SK-N-SH (cell line): ENCODE measurements around the gene KRT85. TPM values are rescaled to one million over a fixed set of nuclear protein-coding genes. Genes with fewer than 3 reads are reported as not detected.
A peak's percentile ranks its signal among the peaks of the same experiment; 100 is the strongest.

ENCODE experiments used
- CTCF ChIA-PET: fragments of 300-600, 350-600 bp; formaldehyde crosslinking; extraction: SDS; loops from one replicate; lab custom pipeline; 2021; lab: Yijun Ruan, JAX
- POLR2A ChIA-PET: fragments of 350-600 bp; sonication (Branson Sonifier 250); formaldehyde crosslinking; extraction: SDS; loops from one replicate; lab custom pipeline; 2020; ENCODE audit warnings: antibody characterized with exemption, inconsistent platforms; lab: Yijun Ruan, JAX
- DNase-seq: peaks from one replicate; pipeline ENCODE4 v3.0.0; 2012
- H2AFZ ChIP-seq: fragments of 200-600 bp; sonication (generic); 2 replicates; pipeline ENCODE4 v1.8.1; 2016; ENCODE audit warnings: antibody characterized with exemption, mild to moderate bottlenecking, low read depth
- H3F3A ChIP-seq: fragments of 200-600 bp; sonication (generic); replicated peaks from 2 replicates; pipeline ENCODE3; 2016; ENCODE audit warnings: antibody characterized with exemption, mild to moderate bottlenecking; ENCODE audit not compliant: insufficient read depth
- H3K27ac ChIP-seq, 2 experiments: fragments of 200-500 bp in 1 of 2; fragments of 200-600 bp in 1 of 2; sonication (Bioruptor generic) in 1 of 2; sonication (generic), shearing (Covaris generic) in 1 of 2; 2 replicates each; pipeline versions ENCODE4 v1.5.1 to v1.6.1; 2014 to 2016; ENCODE audit warnings: low read depth in 2 of 2, inconsistent platforms in 1 of 2, low read length in 1 of 2, mild to moderate bottlenecking in 1 of 2, mixed read lengths in 1 of 2
- H3K27me3 ChIP-seq: fragments of 200-600 bp; sonication (generic), shearing (Covaris generic); 2 replicates; pipeline ENCODE4 v1.6.1; 2016; ENCODE audit warnings: mixed run types; ENCODE audit not compliant: insufficient read depth
- H3K36me3 ChIP-seq, 2 experiments: fragments of 200-500 bp in 1 of 2; fragments of 200-600 bp in 1 of 2; sonication (Bioruptor generic) in 1 of 2; sonication (generic) in 1 of 2; replicated peaks in 1 of 2; 2 replicates each; pipeline versions ENCODE3 to v1.5.1; 2014 to 2016; ENCODE audit warnings: low read length in 1 of 2, mild to moderate bottlenecking in 1 of 2; ENCODE audit not compliant: insufficient read depth in 2 of 2, control insufficient read depth in 1 of 2
- H3K4me1 ChIP-seq, 2 experiments: fragments of 200-500 bp in 1 of 2; fragments of 200-600 bp in 1 of 2; sonication (Bioruptor generic) in 1 of 2; sonication (generic), shearing (Covaris generic) in 1 of 2; 2 replicates each; pipeline versions ENCODE4 v1.5.1 to v1.6.1; 2014 to 2016; ENCODE audit warnings: low read depth in 1 of 2, low read length in 1 of 2, mixed run types in 1 of 2; ENCODE audit not compliant: insufficient read depth in 2 of 2, control insufficient read depth in 1 of 2
- H3K4me2 ChIP-seq: fragments of 200-600 bp; sonication (generic), shearing (Covaris generic); 2 replicates; pipeline ENCODE4 v1.6.1; 2017; ENCODE audit warnings: mixed run types
- H3K4me3 ChIP-seq, 2 experiments: fragments of 200-500 bp in 1 of 2; fragments of 200-600 bp in 1 of 2; sonication (Bioruptor generic) in 1 of 2; sonication (generic), shearing (Covaris generic) in 1 of 2; 2 replicates each; pipeline versions ENCODE4 v1.5.1 to v1.8.1; 2014 to 2016; ENCODE audit warnings: low read depth in 2 of 2, inconsistent platforms in 1 of 2, low read length in 1 of 2, mild to moderate bottlenecking in 1 of 2, mixed read lengths in 1 of 2, moderate library complexity in 1 of 2
- H3K79me2 ChIP-seq: fragments of 200-600 bp; sonication (generic); 2 replicates; pipeline ENCODE4 v1.8.1; 2017; ENCODE audit warnings: mild to moderate bottlenecking; ENCODE audit not compliant: insufficient read depth
- H3K9ac ChIP-seq: fragments of 200-600 bp; sonication (generic); 2 replicates; pipeline ENCODE4 v1.6.1; 2017; ENCODE audit warnings: mixed run types
- H3K9me2 ChIP-seq: fragments of 200-600 bp; sonication (generic); 2 replicates; pipeline ENCODE4 v1.6.1; 2017; ENCODE audit warnings: mixed run types
- H3K9me3 ChIP-seq: fragments of 200-600 bp; sonication (generic); 2 replicates; pipeline ENCODE4 v1.6.1; 2017; ENCODE audit warnings: mixed run types, mild to moderate bottlenecking, moderate library complexity
- H4K20me1 ChIP-seq: fragments of 200-600 bp; sonication (generic); 2 replicates; pipeline ENCODE4 v1.6.1; 2017; ENCODE audit warnings: mild to moderate bottlenecking, mixed run types; ENCODE audit not compliant: insufficient read depth
- ELF1 ChIP-seq: IDR thresholded peaks from 2 replicates; pipeline ENCODE4 v1.4.0; 2012
- FOXJ3 ChIP-seq: sonication (generic); formaldehyde crosslinking; IDR thresholded peaks from 2 replicates; pipeline ENCODE4 v1.5.1; 2020; ENCODE audit warnings: mild to moderate bottlenecking, missing genetic modification reagents
- JUND ChIP-seq: IDR thresholded peaks from 2 replicates; pipeline ENCODE4 v1.4.0; 2012
- SIN3A ChIP-seq: IDR thresholded peaks from 2 replicates; pipeline ENCODE4 v1.6.1; 2012; ENCODE audit warnings: low read depth, mild to moderate bottlenecking, low read length, moderate library complexity, borderline replicate concordance
- TCF12 ChIP-seq: IDR thresholded peaks from 2 replicates; pipeline ENCODE4 v1.4.0; 2012
- TEAD4 ChIP-seq: IDR thresholded peaks from 2 replicates; pipeline ENCODE4 v1.4.0; 2012; ENCODE audit warnings: mild to moderate bottlenecking, borderline replicate concordance; ENCODE audit not compliant: insufficient read depth
- WGBS: methylation state at CpG from one replicate; pipeline ENCODE4 v1.1.6; 2017; ENCODE audit warnings: low lambda C conversion rate; 5-methylcytosine and 5-hydroxymethylcytosine counted together
- polyA plus RNA-seq, 3 experiments: library from polyadenylated mRNA; depleted of rRNA; stranded (reverse); fragments of >200 nt; gene quantifications; 2 replicates each; pipeline ENCODE4 v1.2.3, GENCODE V29; 2012

The KRT85 gene
- polyA plus RNA-seq, 1 of the 3 experiments (the other 2 are of a cell fraction) = not detected

DNA sequence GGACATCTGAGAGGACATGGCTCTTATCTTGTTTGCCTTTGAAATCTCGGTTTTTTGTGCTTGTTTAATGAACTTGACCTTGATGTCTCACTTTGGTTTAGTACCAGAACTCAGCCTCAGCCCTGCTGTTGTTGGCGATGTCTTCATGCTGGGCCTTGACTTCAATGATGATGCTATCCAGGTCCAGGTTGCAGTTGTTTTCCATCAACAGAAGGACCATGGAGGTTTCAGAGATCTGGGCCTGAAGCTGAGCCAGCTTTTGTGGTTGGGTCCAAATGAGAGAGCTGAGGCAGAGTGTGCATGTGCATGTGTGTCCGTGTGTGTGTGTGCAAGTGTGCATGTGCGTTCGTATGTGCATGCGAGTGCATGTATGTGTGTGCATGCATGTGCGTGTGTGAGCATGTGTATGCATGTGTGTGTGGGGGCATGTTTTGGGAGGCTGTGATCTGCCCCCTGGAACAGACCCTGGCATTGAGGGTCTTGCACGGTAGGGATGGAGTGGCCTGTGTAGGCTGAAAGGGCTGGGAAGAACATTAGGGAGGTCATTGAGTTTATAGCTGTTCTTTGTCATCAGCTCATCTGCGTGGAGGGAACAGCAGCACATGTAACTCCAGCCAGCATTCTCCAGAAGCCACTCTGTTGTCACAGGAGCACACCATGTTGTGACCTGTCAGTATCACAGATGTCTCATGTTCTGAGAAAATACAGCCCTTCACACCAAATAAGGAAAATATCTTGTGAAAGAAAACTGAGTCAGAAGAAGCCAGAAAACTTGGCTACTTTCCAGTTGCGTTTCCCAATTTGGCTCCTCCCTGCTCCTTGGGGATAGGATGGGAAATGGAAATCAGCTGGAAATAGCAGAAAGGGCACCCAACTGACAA lies 48.8 kb upstream of the KRT85 start:
- no peak overlapping the region for H3K4me2 ChIP-seq

GRCh38 chr12:52414936-52415335 lies 47.7 kb upstream of the KRT85 start:
- Histone ChIP-seq H3K9ac (no peak overlapping the region), H3K4me3 (no peak overlapping the region), H3K27me3 (peaks cover 8% of the 10 kb centered on the region; the same call in 1 of the 2 replicates), H3K27ac (no peak overlapping the region), H2AFZ (no peak overlapping the region), H3K79me2 (no peaks in the 10 kb centered on the region), H3K4me1 (peaks cover 0 to 5% of the 10 kb centered on the region in 2 experiments; a peak in 1 of 4 replicates), H3K36me3 (no peaks in the 10 kb centered on the region), H3F3A (no peaks in the 10 kb centered on the region), H3K4me2 (no peak overlapping the region), H3K9me3 (no peaks in the 10 kb centered on the region), H4K20me1 (no peaks in the 10 kb centered on the region), H3K9me2 (no peaks in the 10 kb centered on the region)
- DNase-seq = no peak
- TF ChIP-seq SIN3A (no peak), TEAD4 (no peak), FOXJ3 (no peak)
- POLR2A ChIA-PET = no interaction called here
- CTCF ChIA-PET = interaction anchor here (0.6 to 1.8 kb wide), 3 partner anchors 43 to 296 kb away, joined by 3 to 9 read pairs (median 3); no protein-coding TSS in a partner anchor
- 55% methylated on average over 2 of the region's 5 CpGs for WGBS

More for the DNA sequence above, 48.8 kb upstream of the KRT85 start:
- Histone ChIP-seq H3F3A (no peaks in the 10 kb centered on the region), H3K9me3 (no peaks in the 10 kb centered on the region)
- TF ChIP-seq JUND = no peak
- 0 out of 2 replicates have a peak, but pooled peaks have one; percentile 8 for TF ChIP-seq TCF12
- TF ChIP-seq, all 33 proteins: peak for 1
- Histone ChIP-seq H3K4me3 (no peak overlapping the region), H3K27ac (no peak overlapping the region), H3K79me2 (no peaks in the 10 kb centered on the region), H4K20me1 (no peaks in the 10 kb centered on the region), H3K9ac (no peak overlapping the region), H3K36me3 (no peaks in the 10 kb centered on the region), H3K4me1 (peaks cover 0 to 5% of the 10 kb centered on the region in 2 experiments; a peak in 1 of 4 replicates), H3K9me2 (no peaks in the 10 kb centered on the region), H2AFZ (no peak overlapping the region), H3K27me3 (peaks cover 8% of the 10 kb centered on the region; the same call in 1 of the 2 replicates)
- CTCF ChIA-PET = interaction anchor here (1.2 kb wide), 1 partner anchor 9 kb away, joined by 3 read pairs; no protein-coding TSS in a partner anchor
- POLR2A ChIA-PET = no interaction called here
- WGBS = 51% methylated on average over 10 of the region's 10 CpGs
- no peak for DNase-seq

DNA sequence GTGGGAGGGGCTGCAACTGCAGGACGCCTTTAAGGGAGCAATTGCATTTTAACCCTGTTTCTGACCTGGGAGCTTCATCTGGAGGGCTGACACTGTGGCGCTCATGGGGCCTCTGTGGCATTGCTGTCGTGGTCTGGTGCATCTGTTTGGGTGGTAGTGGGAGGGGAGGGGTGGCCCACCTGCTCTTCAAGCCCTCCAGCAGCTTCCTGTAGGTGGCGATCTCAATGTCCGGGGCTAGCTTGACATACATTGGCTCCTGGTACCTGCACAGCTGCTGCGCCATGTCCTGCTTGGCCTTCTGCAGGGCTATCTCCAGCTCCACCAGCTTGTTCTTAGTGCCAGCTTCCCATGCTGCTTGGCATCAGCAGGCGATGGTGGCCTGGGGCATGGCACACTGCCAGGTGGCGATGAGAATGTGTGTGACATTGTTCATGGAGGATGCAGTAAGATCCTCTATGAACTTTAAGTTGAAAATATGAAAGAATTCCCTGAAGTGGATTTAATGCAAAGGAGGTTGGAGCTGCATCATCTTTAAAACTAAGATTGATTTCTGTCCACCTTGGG lies 46.6 kb upstream of the KRT85 start:
- Histone ChIP-seq H3K9ac (no peak overlapping the region), H4K20me1 (no peaks in the 10 kb centered on the region), H3K9me2 (no peaks in the 10 kb centered on the region), H3K36me3 (no peaks in the 10 kb centered on the region), H3K79me2 (no peaks in the 10 kb centered on the region), H3K4me2 (no peak overlapping the region), H2AFZ (no peak overlapping the region), H3K4me1 (peaks cover 0 to 5% of the 10 kb centered on the region in 2 experiments; a peak in 1 of 4 replicates), H3F3A (no peaks in the 10 kb centered on the region), H3K9me3 (no peaks in the 10 kb centered on the region), H3K27me3 (peaks cover 8% of the 10 kb centered on the region; the same call in 1 of the 2 replicates), H3K4me3 (no peak overlapping the region), H3K27ac (no peak overlapping the region)
- POLR2A ChIA-PET = interaction anchor here (0.7 kb wide), 1 partner anchor 12 kb away, joined by 3 read pairs; no protein-coding TSS in a partner anchor
- CTCF ChIA-PET = interaction anchor here (0.8 to 1.8 kb wide), 6 partner anchors 9 to 471 kb away, joined by 3 to 9 read pairs (median 4); no protein-coding TSS in a partner anchor
- DNase-seq = no peak
- 40% methylated on average over 5 of the region's 8 CpGs for WGBS
- no peak for TF ChIP-seq ELF1
